Measurements from ENCODE around the gene SCGB1C1.
"Not testable (repeated sequence)": the region's sequence is repeated elsewhere in the genome, so short reads cannot be mapped to it uniquely, and the experiment has no call there.

SCGB1C1 gene

DNA sequence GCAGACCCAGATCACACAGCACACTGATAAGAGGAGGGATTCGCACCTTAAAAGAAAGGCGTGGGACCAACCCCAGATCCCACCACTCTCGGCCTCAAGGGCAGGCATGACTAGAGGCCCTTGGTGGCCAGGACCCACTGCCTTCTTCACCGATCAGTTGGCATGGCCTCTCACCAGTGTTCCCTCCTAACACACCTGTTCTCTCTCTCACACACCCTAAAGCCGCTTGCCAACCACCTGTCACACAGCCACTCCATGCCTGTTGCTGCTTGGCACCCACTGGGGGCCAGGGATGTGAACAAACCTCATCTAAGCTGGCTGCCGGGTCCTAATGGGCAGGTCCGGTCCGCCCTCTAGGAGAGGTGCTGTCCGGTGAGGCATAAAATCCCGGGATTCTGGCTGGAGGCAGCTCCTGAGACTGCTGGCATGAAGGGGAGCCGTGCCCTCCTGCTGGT is at the start of gene SCGB1C1:
Gene SCGB1C1 (plus strand): TSS at position 405 of the 455 bp plus-strand sequence. CDS start 22 bp downstream, at position 427.
- H3K4me3 ChIP-seq (ENCODE audit: low read depth, low read length); DNase-seq (ENCODE audit: low read depth): not testable (repeated sequence)

GRCh38 chr11:180242-180641 is 12.6 kb upstream of the SCGB1C1 start:
- not testable (repeated sequence) for DNase-seq (ENCODE audit: low read depth); H3K4me3 ChIP-seq (ENCODE audit: low read depth, low read length)

DNA sequence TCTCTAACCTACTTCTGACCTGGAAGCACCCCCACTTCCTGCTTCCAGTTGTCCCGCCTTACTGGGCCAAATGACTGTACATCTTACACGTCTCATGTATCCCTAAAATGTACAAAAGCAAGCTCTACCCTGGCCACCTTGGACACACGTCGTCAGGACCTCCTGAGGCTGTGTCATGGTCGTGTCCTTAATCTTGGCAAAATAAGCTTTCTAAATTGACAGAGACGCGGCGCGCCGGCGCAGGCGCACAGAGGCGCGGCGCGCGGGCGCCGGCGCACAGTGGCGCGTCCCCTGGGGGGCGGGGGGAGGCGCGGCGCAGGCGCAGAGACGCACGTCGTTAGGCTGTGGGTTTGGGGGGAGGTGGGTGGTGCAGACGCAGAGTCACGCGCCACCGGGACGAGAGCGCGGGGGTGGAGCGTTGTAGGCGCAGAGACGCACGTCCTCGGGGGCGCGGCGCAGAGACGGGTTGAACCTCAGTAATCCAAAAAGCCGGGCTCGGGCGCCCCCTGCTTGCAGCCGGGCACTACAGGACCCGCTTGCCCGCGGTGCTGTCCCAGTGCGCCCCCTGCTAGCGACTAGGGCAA is 3.6 kb upstream of the SCGB1C1 start:
- H3K4me3 ChIP-seq (ENCODE audit: low read depth, low read length); DNase-seq (ENCODE audit: low read depth): not testable (repeated sequence)
- TF ChIP-seq, protein P1, sequence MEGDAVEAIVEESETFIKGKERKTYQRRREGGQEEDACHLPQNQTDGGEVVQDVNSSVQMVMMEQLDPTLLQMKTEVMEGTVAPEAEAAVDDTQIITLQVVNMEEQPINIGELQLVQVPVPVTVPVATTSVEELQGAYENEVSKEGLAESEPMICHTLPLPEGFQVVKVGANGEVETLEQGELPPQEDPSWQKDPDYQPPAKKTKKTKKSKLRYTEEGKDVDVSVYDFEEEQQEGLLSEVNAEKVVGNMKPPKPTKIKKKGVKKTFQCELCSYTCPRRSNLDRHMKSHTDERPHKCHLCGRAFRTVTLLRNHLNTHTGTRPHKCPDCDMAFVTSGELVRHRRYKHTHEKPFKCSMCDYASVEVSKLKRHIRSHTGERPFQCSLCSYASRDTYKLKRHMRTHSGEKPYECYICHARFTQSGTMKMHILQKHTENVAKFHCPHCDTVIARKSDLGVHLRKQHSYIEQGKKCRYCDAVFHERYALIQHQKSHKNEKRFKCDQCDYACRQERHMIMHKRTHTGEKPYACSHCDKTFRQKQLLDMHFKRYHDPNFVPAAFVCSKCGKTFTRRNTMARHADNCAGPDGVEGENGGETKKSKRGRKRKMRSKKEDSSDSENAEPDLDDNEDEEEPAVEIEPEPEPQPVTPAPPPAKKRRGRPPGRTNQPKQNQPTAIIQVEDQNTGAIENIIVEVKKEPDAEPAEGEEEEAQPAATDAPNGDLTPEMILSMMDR (IDR thresholded peaks at IDR 0.05; ENCODE audit: insufficient read depth, low read depth, low read length, missing control alignments): peak; percentile 25

DNA sequence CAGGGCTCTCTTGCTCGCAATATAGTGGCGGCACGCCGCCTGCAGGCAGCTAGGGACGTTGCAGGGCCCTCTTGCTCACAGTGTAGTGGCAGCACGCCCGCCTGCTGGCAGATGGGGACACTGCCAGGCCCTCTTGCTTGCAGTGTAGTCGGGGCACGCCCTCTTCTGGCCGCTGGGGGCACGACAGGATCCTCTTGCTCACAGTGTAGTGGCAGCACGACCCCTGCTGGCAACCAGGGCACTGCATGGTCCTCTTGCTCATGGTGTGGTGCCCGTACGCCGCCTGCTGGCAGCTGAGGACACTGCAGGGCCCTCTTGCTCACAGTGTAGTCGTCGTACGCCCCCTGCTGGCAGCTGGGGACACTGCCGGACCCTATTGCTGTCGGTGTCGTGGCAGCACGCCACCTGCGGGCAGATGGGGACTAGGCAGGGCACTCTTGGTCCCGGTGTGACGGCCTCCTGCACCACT is 3.0 kb upstream of the SCGB1C1 start:
- not testable (repeated sequence) for H3K4me3 ChIP-seq (ENCODE audit: low read depth, low read length); DNase-seq (ENCODE audit: low read depth)

- H3K4me3 ChIP-seq (ENCODE audit: low read depth, low read length); DNase-seq (ENCODE audit: low read depth): not testable (repeated sequence)
Observed at GRCh38 chr11:190546-190945, 2.3 kb upstream of the SCGB1C1 start.

DNA sequence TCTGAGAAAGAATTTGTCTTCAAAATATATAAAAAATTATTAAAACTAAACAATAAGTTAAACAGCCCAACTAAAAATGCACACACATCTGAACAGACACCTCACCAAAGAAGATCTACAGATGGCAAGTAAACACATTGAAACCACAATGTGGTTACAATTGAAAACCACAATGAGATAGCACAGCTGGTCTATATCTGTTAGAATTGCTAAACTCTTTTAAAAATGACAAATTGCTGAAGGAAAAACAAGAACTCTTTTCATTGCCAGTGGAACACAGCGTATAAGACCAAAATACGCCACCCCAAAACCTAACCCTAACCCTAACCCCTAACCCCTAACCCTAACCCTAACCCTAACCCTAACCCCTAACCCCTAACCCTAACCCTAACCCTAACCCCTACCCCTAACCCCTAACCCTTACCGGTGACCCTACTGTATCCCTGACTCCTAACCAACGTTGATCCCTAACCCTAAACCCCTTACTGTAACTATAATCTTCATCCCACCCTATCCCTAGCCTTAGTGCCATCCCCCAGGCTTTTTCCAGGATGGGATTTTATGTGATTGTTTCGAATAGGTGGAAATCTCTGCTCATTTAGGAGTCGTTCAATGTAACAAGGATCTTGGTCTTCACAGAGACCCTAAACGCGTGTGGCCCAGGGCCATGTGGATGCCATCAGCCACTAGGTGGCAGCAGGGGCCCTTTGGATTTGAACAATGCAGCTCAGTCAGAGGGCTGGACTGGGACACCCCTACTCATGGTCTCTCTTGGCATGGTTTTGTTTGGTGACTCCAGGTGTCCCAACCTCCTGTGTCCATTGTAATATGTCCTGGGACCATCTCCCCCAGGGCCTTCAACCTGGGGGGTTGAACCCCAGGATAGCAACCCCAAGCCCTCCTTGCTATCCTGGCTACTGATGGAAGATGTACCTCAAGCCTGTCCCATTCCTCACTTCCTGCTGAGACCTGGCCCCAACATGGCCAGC is 1.1 kb upstream of the SCGB1C1 start:
- TF ChIP-seq, protein P1 (IDR thresholded peaks at IDR 0.05; ENCODE audit: insufficient read depth, low read depth, low read length, missing control alignments): peak; percentile 31
- DNase-seq (ENCODE audit: low read depth): not testable (repeated sequence)

GRCh38 chr11:193481-193880 is 603 bp downstream of the SCGB1C1 start:
- not testable (repeated sequence) for DNase-seq (ENCODE audit: low read depth); H3K4me3 ChIP-seq (ENCODE audit: low read depth, low read length)

More for the DNA sequence above, 1.1 kb upstream of the SCGB1C1 start:
- H3K4me3 ChIP-seq (ENCODE audit: low read depth, low read length): not testable (repeated sequence)

DNA sequence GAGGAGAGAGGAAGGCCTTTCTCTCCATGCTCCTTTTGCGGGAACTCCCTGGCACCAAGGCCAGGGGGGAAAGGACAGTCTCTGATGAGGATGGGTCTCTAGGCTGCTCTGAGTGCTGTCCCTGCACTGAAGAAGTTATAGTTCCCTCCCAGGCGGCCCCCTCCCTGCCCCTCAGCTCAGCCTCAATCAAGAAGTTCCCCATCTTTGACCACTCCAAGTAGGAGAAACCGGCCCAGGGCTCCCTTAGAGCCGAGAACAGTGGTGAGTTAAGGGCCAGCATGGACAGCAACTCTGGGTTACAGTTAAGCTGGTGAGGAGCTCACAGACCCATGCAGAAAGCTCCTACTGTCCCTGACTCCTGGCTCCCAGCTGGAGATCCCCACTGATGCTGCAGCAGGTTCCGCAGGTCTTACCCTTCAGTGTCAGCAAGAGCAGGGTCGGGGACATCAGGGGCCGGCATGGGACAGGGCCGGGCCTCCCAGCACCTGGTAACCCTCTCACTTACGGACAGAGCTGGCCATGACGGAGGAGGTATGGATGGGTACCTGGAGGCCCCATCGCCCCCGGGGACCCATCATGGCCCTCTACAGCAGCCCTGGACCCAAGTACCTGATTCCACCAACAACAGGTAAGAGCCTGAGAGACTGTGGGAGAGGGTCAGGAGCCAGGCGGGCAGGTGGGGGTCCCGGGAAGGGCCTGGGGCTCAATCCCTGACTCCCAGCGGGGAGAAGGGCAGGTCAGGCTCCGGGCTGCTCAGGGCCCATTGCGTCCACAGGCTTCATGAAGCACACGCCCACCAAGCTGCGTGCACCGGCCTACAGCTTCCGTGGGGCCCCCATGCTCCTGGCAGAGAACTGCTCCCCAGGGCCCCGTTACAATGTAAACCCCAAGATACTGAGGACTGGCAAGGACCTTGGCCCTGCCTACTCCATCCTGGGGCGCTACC is 4.2 kb downstream of the SCGB1C1 start:
- TF ChIP-seq, protein P1 (IDR thresholded peaks at IDR 0.05; ENCODE audit: insufficient read depth, low read depth, low read length, missing control alignments): no peak
- DNase-seq (ENCODE audit: low read depth): no peak
- H3K4me3 ChIP-seq (ENCODE audit: low read depth, low read length): no peak overlapping the region

- TF ChIP-seq, protein P1 (IDR thresholded peaks at IDR 0.05; ENCODE audit: insufficient read depth, low read depth, low read length, missing control alignments): no peak
- H3K4me3 ChIP-seq (ENCODE audit: low read depth, low read length): no peak overlapping the region
- DNase-seq (ENCODE audit: low read depth): no peak
Observed at GRCh38 chr11:197741-198235, 4.9 kb downstream of the SCGB1C1 start.
